A673 (cell line): Measurements from ENCODE around the gene CCDC137. TPM values are rescaled to one million over a fixed set of nuclear protein-coding genes. Genes with fewer than 3 reads are reported as not detected.

Experiments
- BruUV-seq: library from RNA; stranded (reverse); fragments of 400-500 nt; replicated peaks from 2 replicates; lab custom pipeline; 2021; lab: Mats Ljungman, UMichigan
- CTCF ChIA-PET: fragments of 300-600 bp; sonication (Branson Sonifier 250); formaldehyde crosslinking; loops from one replicate; lab custom pipeline; 2022; ENCODE audit warnings: antibody characterized with exemption; lab: Charles Lee
- POLR2A ChIA-PET: fragments of 300-600 bp; sonication (Branson Sonifier 250); formaldehyde crosslinking; loops from one replicate; lab custom pipeline; 2022; ENCODE audit warnings: antibody characterized with exemption; ENCODE audit not compliant: low non-redundant PET; lab: Charles Lee
- DNase-seq: peaks from one replicate; pipeline ENCODE4 v3.0.0-alpha.2; 2015; ENCODE audit warnings: low spot score
- H3K27ac ChIP-seq: fragments of 200-600 bp; sonication (generic); 2 replicates; pipeline ENCODE4 v1.5.1; 2016; ENCODE audit warnings: mixed run types, low read depth, mild to moderate bottlenecking, mixed read lengths, antibody characterized with exemption, low read length; ENCODE audit not compliant: poor library complexity, severe bottlenecking
- H3K27me3 ChIP-seq: fragments of 200-600 bp; sonication (generic); replicated peaks from 2 replicates; pipeline ENCODE4 v1.6.1; 2017; ENCODE audit warnings: mixed run types, low read depth, mild to moderate bottlenecking, mixed read lengths, antibody characterized with exemption, low read length; ENCODE audit not compliant: insufficient read depth, poor library complexity
- H3K36me3 ChIP-seq: fragments of 200-600 bp; sonication (generic); 2 replicates; pipeline ENCODE4 v1.6.1; 2016; ENCODE audit warnings: mixed run types, mild to moderate bottlenecking, mixed read lengths, antibody characterized with exemption, low read length; ENCODE audit not compliant: insufficient read depth, poor library complexity, severe bottlenecking
- H3K4me1 ChIP-seq: fragments of 200-600 bp; sonication (generic); 2 replicates; pipeline ENCODE4 v1.6.1; 2017; ENCODE audit warnings: mixed run types, mild to moderate bottlenecking, mixed read lengths, antibody characterized with exemption, low read length; ENCODE audit not compliant: insufficient read depth, poor library complexity, severe bottlenecking
- H3K4me3 ChIP-seq: fragments of 200-600 bp; sonication (generic); 2 replicates; pipeline ENCODE4 v1.5.1; 2016; ENCODE audit warnings: low read depth, mixed run types, mild to moderate bottlenecking, mixed read lengths, low read length; ENCODE audit not compliant: poor library complexity, severe bottlenecking
- H3K9me3 ChIP-seq: fragments of 200-600 bp; sonication (generic); 2 replicates; pipeline ENCODE4 v1.6.1; 2016; ENCODE audit warnings: mixed run types, low read depth, mild to moderate bottlenecking, mixed read lengths, antibody characterized with exemption, low read length; ENCODE audit not compliant: poor library complexity, severe bottlenecking
- EZH2 ChIP-seq: fragments of 200-600 bp; sonication (generic); IDR thresholded peaks from 2 replicates; pipeline ENCODE4 v1.6.1; 2017; ENCODE audit warnings: borderline replicate concordance, low read depth, mild to moderate bottlenecking, mixed read lengths, antibody characterized with exemption, low read length; ENCODE audit not compliant: poor library complexity, severe bottlenecking
- intact Hi-C: fragments of 100-400 bp; cut with micrococcal nuclease; formaldehyde crosslinking; loops from one replicate; pipeline ENCODE4 v1.10.0; 2022; ENCODE audit not compliant: unreplicated experiment
- total RNA-seq: library from RNA; stranded (reverse); gene quantifications from 2 replicates; pipeline ENCODE4 v1.2.3, GENCODE V29; 2021
- TF ChIP-seq, protein P1 (sequence below): fragments of 300-800, 200-600 bp; sonication (generic); conservative IDR thresholded peaks from 2 replicates; pipeline ENCODE4 v1.5.1; 2017; ENCODE audit warnings: low read depth, mild to moderate bottlenecking, antibody characterized with exemption, low read length, moderate library complexity, mixed read lengths

Gene CCDC137
- total RNA-seq, 1 experiment from 2014 or later: 56.3 TPM

GRCh38 chr17:81655378-81656117, 11.0 kb upstream of the CCDC137 start:
- Histone ChIP-seq H3K27me3 (no peaks in the 10 kb centered on the region), H3K4me3 (no peak overlapping the region), H3K27ac (no peak overlapping the region), H3K4me1 (no peaks in the 10 kb centered on the region), H3K36me3 (no peaks in the 10 kb centered on the region), H3K9me3 (no peaks in the 10 kb centered on the region)
- POLR2A ChIA-PET: no interaction called here
- BruUV-seq: no TSS peak
- CTCF ChIA-PET: interaction anchor here (1.2 kb wide), 1 partner anchor 12 kb away, joined by 3 read pairs; no protein-coding TSS in a partner anchor
- DNase-seq: no peak
- intact Hi-C loops: no loop called here
- no peak for TF ChIP-seq EZH2
- TF ChIP-seq, protein P1, sequence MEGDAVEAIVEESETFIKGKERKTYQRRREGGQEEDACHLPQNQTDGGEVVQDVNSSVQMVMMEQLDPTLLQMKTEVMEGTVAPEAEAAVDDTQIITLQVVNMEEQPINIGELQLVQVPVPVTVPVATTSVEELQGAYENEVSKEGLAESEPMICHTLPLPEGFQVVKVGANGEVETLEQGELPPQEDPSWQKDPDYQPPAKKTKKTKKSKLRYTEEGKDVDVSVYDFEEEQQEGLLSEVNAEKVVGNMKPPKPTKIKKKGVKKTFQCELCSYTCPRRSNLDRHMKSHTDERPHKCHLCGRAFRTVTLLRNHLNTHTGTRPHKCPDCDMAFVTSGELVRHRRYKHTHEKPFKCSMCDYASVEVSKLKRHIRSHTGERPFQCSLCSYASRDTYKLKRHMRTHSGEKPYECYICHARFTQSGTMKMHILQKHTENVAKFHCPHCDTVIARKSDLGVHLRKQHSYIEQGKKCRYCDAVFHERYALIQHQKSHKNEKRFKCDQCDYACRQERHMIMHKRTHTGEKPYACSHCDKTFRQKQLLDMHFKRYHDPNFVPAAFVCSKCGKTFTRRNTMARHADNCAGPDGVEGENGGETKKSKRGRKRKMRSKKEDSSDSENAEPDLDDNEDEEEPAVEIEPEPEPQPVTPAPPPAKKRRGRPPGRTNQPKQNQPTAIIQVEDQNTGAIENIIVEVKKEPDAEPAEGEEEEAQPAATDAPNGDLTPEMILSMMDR: no peak

- TF ChIP-seq, protein P1: no peak
- TF ChIP-seq EZH2: no peak
- Histone ChIP-seq H3K4me3 (no peak within 1 kb of the TSS), H3K27ac (no peak within 1 kb of the TSS), H3K27me3 (no peaks in the 10 kb centered on the region), H3K4me1 (no peaks in the 10 kb centered on the region), H3K36me3 (no peaks in the 10 kb centered on the region), H3K9me3 (no peaks in the 10 kb centered on the region)
- BruUV-seq: no TSS peak
- no peak for DNase-seq
- intact Hi-C loops: no loop called here
- POLR2A ChIA-PET: no interaction called here
- CTCF ChIA-PET: interaction anchor here (0.6 to 1.2 kb wide), 2 partner anchors 11 to 381 kb away, joined by 3 read pairs; partner anchors contain the start of gene DCXR
Measured at GRCh38 chr17:81656118-81656743, 10.3 kb upstream of the CCDC137 start, which contains the start of gene PDE6G. TSS of gene PDE6G (minus strand) at chr17:81656542. CDS start at chr17:81653305, 3,237 bp downstream.

DNA sequence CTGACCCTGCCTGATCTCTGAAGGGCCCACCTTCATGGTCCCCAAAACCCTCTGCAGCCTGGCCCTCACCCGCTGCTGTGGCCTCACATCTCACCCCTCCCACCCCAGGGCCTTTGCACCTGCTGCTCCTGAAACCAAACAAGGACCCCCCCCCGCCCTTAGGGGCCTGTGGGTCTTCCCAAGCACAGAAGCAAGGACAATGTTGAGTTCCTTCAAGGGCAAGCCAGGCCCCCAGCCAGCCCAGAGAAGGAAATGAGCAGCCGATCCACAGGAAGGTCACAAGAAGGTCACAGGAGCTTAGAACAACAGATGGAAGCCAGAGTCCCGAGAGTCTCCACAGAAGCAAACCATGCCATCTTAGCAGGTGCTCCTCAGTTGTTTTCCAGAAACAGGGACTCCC, 9.7 kb upstream of the CCDC137 start:
- CTCF ChIA-PET: interaction anchor here (0.6 kb wide), 1 partner anchor 381 kb away, joined by 3 read pairs; the partner anchor contains the start of gene DCXR

More for the DNA sequence above, 9.7 kb upstream of the CCDC137 start:
- TF ChIP-seq, protein P1: no peak
- TF ChIP-seq EZH2: no peak
- Histone ChIP-seq H3K27ac (no peak overlapping the region), H3K27me3 (no peaks in the 10 kb centered on the region), H3K4me1 (no peaks in the 10 kb centered on the region), H3K9me3 (no peaks in the 10 kb centered on the region), H3K36me3 (no peaks in the 10 kb centered on the region), H3K4me3 (no peak overlapping the region)
- no peak for DNase-seq
- POLR2A ChIA-PET: no interaction called here
- no TSS peak for BruUV-seq
- intact Hi-C loops: no loop called here
